GM18520 (cell line): Measurements from ENCODE around the gene TIGD4.

Experiments
- ATAC-seq: cut with Tn5 transposase; IDR thresholded peaks from one replicate; pipeline ENCODE4 v1.9.1; 2021; ENCODE audit not compliant: unreplicated experiment

TIGD4 gene

GRCh38 chr4:152727784-152728183 lies 51.7 kb downstream of the TIGD4 start:
- no peak for ATAC-seq

- ATAC-seq = no peak
These were observed 55.0 kb downstream of the TIGD4 start for GRCh38 chr4:152724494-152724893.

GRCh38 chr4:152723236-152723635 lies 56.3 kb downstream of the TIGD4 start:
- ATAC-seq = no peak

- no peak for ATAC-seq
These were observed 59.6 kb downstream of the TIGD4 start for GRCh38 chr4:152719801-152720556.
